Retinal pigment epithelial cell (primary cell): ENCODE data around the gene RPS27.
"Not testable (repeated sequence)": the region's sequence is repeated elsewhere in the genome, so short reads cannot be mapped to it uniquely, and the experiment has no call there.

Source experiments
- DNase-seq: peaks from one replicate; pipeline ENCODE4 v3.0.0-alpha.2; 2010; ENCODE audit warnings: low read depth
- H3K4me3 ChIP-seq: 2 replicates; pipeline ENCODE4 v1.5.1; 2011; ENCODE audit warnings: mild to moderate bottlenecking, low read length, control low read depth, moderate library complexity
- CTCF ChIP-seq: conservative IDR thresholded peaks from 2 replicates; pipeline ENCODE4 v1.5.1; 2011; ENCODE audit warnings: low read depth, low read length, control low read depth, inconsistent platforms

Gene RPS27

DNA sequence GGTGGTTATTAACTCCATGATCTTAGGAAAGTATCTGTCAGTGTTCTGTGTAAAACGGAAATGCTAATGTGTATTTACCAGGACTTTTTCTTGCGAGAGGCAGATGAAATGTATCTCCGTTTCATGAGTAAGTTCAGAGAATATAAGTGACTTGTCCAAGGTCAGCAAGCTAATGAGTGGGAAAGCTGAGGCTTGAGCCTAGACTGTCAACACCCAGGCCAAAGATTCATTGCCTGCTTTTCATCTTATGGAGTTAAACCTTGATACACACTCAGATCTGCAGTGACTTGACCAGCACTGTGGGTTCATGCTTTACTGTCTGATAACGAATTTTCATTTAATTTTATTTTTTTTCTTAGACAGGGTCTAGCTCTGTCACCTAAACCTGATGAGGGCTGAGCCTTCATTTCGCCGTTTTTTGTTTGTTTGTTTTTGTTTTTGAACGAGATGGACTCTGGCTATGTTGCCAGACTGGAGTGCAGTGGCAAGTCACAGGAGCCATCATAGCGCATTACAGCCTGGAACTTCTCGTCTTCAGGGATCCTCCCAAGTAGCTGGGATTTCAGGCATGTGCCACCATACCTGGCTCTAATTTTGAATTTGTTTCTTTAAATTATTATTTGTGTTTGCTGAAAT is 12.2 kb upstream of the RPS27 start:
- peak overlapping the region; percentile 75 for H3K4me3 ChIP-seq
- no peak for TF ChIP-seq CTCF
- no peak for DNase-seq

- not testable (repeated sequence) for DNase-seq, H3K4me3 ChIP-seq
Observed at GRCh38 chr1:153979091-153979490, 11.5 kb upstream of the RPS27 start.

GRCh38 chr1:153981735-153982134 is 8.8 kb upstream of the RPS27 start:
- H3K4me3 ChIP-seq, DNase-seq: not testable (repeated sequence)

- no peak overlapping the region for H3K4me3 ChIP-seq
- no peak for TF ChIP-seq CTCF
- DNase-seq, result no peak
Observed at GRCh38 chr1:153984123-153984894, 6.3 kb upstream of the RPS27 start.

GRCh38 chr1:153985341-153985912 is 5.1 kb upstream of the RPS27 start:
- no peak for TF ChIP-seq CTCF
- no peak for DNase-seq
- H3K4me3 ChIP-seq, result peak overlapping the region; percentile 87

GRCh38 chr1:153985941-153986761 is 4.4 kb upstream of the RPS27 start, which contains the start of gene RAB13:
Gene RAB13, minus strand, starts transcription at chr1:153986339. Its CDS starts 103 bp downstream, at chr1:153986236.
- TF ChIP-seq CTCF, result no peak
- H3K4me3 ChIP-seq, result peak within 1 kb of the TSS; percentile 87
- DNase-seq, result no peak

DNA sequence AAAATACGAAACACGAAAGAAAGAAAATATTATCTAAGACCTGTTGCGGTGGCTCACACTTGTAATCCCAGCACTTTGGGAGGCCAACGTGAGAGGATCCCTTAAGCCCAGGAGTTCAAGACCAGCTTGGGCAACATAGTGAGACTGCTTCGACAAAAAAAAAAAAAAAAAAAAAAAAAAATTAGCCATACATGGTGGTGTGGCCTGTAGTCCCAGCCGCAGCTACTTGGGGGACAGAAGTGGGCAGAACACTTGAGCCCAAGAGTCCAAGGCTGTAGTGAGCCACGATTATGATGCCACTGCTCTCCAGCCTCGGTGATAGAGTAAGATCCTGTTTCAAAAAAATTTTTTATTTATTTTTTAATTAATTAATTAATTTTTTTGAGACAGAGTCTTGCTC is 2.9 kb upstream of the RPS27 start:
- H3K4me3 ChIP-seq, result no peak overlapping the region
- no peak for TF ChIP-seq CTCF
- no peak for DNase-seq
